Gastrocnemius medialis (tissue), 4 donors: Measurements from ENCODE around the gene ROBO2. TPM values are rescaled to one million over a fixed set of nuclear protein-coding genes. Genes with fewer than 3 reads are reported as not detected.

Experiments
- ATAC-seq, 2 donors: fragments of 150-250 bp; one replicate each; pipeline ENCODE4 v1.9.1; 2016
- DNase-seq, 2 donors: peaks; one replicate each; pipeline ENCODE4 v3.0.0-alpha.2; 2019
- H3K27ac ChIP-seq, 4 donors: fragments of 200-600 bp; sonication (generic); 1 replicate in 1 of 4; 2 replicates in 3 of 4; pipeline ENCODE4 v1.5.1; 2016 to 2018; ENCODE audit warnings: mild to moderate bottlenecking in 2 of 4, moderate library complexity in 1 of 4
- H3K27me3 ChIP-seq, 3 donors: fragments of 200-600 bp; sonication (generic) in 2 of 3; 1 replicate in 1 of 3; 2 replicates in 2 of 3; pipeline versions ENCODE4 v1.5.1 to v1.6.0; 2016 to 2019; ENCODE audit warnings: mild to moderate bottlenecking in 1 of 3, moderate library complexity in 1 of 3
- H3K36me3 ChIP-seq, 2 donors: fragments of 200-600 bp; sonication (generic) in 1 of 2; one replicate each; pipeline ENCODE4 v1.5.1; 2017 to 2018
- H3K4me1 ChIP-seq, 2 donors: fragments of 200-600 bp; sonication (generic) in 1 of 2; one replicate each; pipeline ENCODE4 v1.5.1; 2016 to 2017; ENCODE audit warnings: mild to moderate bottlenecking in 2 of 2
- H3K4me3 ChIP-seq, 4 donors: fragments of 200-600 bp; sonication (generic) in 3 of 4; 1 replicate in 1 of 4; 2 replicates in 3 of 4; pipeline ENCODE4 v1.5.1; 2016 to 2019; ENCODE audit warnings: mild to moderate bottlenecking in 2 of 4
- H3K9me3 ChIP-seq, 3 donors: fragments of 200-600 bp; sonication (generic) in 2 of 3; 1 replicate in 1 of 3; 2 replicates in 2 of 3; pipeline ENCODE4 v1.5.1; 2016 to 2019
- POLR2A ChIP-seq, 2 donors: fragments of 450-650 bp; IDR thresholded peaks; one replicate each; pipeline ENCODE4 v1.6.1; 2017; ENCODE audit warnings: antibody characterized with exemption in 2 of 2, mild to moderate bottlenecking in 2 of 2, moderate library complexity in 2 of 2
- in situ Hi-C, 4 donors: fragments of 200-750 bp; cut with MboI; loops; one replicate each; pipeline versions ENCODE4 v1.15.0 to v1.8.0; 2017; ENCODE audit warnings: low sequenced_read_pairs in 4 of 4
- intact Hi-C: fragments of 100-400 bp; cut with DNase I; formaldehyde crosslinking; loops from one replicate; pipeline ENCODE4 v1.15.1; 2023; ENCODE audit warnings: low total_unique reads
- total RNA-seq, 4 donors: library from RNA; depleted of rRNA; stranded (reverse); fragments of >200 nt; gene quantifications; one replicate each; pipeline versions ENCODE4 v1.1.0 to v1.2.3, GENCODE V29; 2016
- TF ChIP-seq, protein P1 (sequence below), 5 experiments: fragments of 450-650 bp in 3 of 5; fragments of 200-600 bp in 2 of 5; sonication (generic) in 2 of 5; IDR thresholded peaks in 4 of 5; conservative IDR thresholded peaks in 1 of 5; 1 replicate in 4 of 5; 2 replicates in 1 of 5; pipeline ENCODE4 v1.5.1; 2016 to 2019; ENCODE audit warnings: antibody characterized with exemption in 5 of 5, mild to moderate bottlenecking in 3 of 5, moderate library complexity in 3 of 5

ROBO2 gene
- total RNA-seq, 4 donors from 2014 or later = 0.07 TPM; not detected in 3

DNA sequence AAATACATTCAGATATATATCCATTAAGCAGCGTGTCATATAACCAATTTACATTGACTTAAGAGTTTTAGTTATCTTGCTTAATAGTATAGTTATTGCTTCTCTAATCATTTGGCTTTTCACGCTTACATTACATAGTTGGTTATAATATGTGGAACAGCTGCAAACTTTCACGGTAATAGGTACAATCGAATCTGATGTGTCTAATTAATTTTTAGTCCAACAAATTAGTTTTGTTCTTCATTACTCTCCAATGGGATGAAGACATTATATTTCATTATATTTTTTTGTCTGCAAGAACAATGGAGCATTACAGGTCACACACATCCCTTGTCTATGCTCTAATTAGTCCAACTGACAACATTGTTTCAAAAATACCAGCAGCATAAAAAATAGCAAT is 546.3 kb downstream of the ROBO2 start:
- intact Hi-C loops = no loop called here
- DNase-seq (no peak), ATAC-seq (no peak)
- no peak for TF ChIP-seq POLR2A (IDR thresholded peaks at IDR 0.05)
- TF ChIP-seq, protein P1, sequence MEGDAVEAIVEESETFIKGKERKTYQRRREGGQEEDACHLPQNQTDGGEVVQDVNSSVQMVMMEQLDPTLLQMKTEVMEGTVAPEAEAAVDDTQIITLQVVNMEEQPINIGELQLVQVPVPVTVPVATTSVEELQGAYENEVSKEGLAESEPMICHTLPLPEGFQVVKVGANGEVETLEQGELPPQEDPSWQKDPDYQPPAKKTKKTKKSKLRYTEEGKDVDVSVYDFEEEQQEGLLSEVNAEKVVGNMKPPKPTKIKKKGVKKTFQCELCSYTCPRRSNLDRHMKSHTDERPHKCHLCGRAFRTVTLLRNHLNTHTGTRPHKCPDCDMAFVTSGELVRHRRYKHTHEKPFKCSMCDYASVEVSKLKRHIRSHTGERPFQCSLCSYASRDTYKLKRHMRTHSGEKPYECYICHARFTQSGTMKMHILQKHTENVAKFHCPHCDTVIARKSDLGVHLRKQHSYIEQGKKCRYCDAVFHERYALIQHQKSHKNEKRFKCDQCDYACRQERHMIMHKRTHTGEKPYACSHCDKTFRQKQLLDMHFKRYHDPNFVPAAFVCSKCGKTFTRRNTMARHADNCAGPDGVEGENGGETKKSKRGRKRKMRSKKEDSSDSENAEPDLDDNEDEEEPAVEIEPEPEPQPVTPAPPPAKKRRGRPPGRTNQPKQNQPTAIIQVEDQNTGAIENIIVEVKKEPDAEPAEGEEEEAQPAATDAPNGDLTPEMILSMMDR (IDR thresholded peaks at IDR 0.05 in 4 of 5, conservative IDR thresholded peaks at IDR 0.05 in 1 of 5) = no peak
- in situ Hi-C loops = no loop called here
- no peaks in the 10 kb centered on the region for H3K9me3 ChIP-seq
- no peaks in the 10 kb centered on the region for H3K4me1 ChIP-seq
- H3K4me3 ChIP-seq = no peak overlapping the region
- no peak overlapping the region for H3K27ac ChIP-seq
- H3K27me3 ChIP-seq = no peaks in the 10 kb centered on the region
- no peaks in the 10 kb centered on the region for H3K36me3 ChIP-seq

DNA sequence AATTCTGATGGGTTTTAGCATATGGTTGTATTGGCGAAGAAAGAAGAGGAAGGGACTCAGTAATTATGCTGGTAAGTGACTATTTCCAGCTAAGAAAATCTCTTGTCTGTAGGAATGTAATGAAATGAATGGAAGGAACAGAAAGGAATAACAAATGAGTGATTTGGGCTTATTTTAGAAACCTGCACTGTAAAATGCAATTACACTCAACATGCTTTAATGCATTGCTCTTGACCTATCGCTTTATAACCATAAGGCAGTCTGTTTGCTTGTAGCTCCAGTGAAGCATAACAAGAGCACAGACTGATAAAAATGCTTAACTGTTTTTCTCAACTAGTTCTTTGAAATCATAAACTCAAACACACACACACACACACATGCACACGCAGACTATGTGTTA is 549.0 kb downstream of the ROBO2 start:
- H3K4me1 ChIP-seq = no peaks in the 10 kb centered on the region
- H3K36me3 ChIP-seq = no peaks in the 10 kb centered on the region
- intact Hi-C loops (no loop called here), in situ Hi-C loops (no loop called here)
- H3K27ac ChIP-seq = no peak overlapping the region
- ATAC-seq (no peak), DNase-seq (no peak)
- H3K9me3 ChIP-seq = no peaks in the 10 kb centered on the region
- TF ChIP-seq, protein P1 (IDR thresholded peaks at IDR 0.05 in 4 of 5, conservative IDR thresholded peaks at IDR 0.05 in 1 of 5) = no peak
- TF ChIP-seq POLR2A (IDR thresholded peaks at IDR 0.05) = no peak
- H3K27me3 ChIP-seq = no peaks in the 10 kb centered on the region
- no peak overlapping the region for H3K4me3 ChIP-seq

DNA sequence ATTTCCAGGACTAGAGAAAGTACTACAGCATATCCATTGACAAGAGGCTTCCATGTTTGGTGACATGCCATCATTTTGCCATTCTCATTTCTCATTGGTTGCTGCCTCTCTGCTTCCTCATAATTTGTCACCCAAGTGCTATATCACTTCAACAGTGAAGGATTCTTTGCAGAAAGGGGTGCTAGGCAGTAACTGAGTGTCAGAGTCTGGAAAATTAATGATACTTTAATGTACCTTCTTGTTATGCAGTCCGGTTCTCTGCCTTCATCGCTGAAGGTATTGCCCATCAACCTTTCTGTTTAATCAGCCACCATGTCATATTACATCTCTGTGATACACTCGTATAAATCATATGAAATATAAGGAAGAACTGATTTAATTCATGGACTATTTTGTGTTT is 550.3 kb downstream of the ROBO2 start:
- intact Hi-C loops = no loop called here
- no peak for DNase-seq

DNA sequence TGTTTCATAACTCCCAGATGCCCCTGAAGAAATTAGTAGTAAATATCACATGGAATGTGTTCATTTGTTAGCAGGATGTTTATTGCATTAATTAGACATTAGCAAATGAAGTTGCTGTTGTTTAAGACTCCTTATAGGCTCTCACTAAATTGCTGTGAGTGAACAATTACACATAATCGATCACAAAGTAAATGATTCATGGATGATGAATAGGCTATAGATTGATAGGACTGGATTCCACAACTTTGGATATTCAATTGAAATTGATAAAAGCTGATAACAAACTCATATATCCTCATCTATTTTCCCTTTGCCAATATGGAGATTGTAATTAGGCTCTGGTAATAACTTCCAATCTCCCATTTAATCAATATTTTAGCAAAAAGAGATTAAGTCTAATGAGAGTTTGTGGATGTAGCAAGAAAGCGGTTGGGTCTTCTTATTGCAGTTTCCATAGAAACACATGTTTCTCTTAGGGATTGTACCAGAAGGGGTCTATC is 555.5 kb downstream of the ROBO2 start:
- in situ Hi-C loops = no loop called here
- Histone ChIP-seq H3K36me3 (no peaks in the 10 kb centered on the region), H3K4me1 (no peaks in the 10 kb centered on the region), H3K9me3 (no peaks in the 10 kb centered on the region), H3K27ac (no peak overlapping the region), H3K27me3 (no peaks in the 10 kb centered on the region), H3K4me3 (no peak overlapping the region)
- ATAC-seq = no peak
- intact Hi-C loops = no loop called here
- no peak for TF ChIP-seq POLR2A (IDR thresholded peaks at IDR 0.05)
- TF ChIP-seq, protein P1 (IDR thresholded peaks at IDR 0.05 in 4 of 5, conservative IDR thresholded peaks at IDR 0.05 in 1 of 5) = no peak
- DNase-seq = no peak

More for the DNA sequence above, 550.3 kb downstream of the ROBO2 start:
- no peak overlapping the region for H3K4me3 ChIP-seq
- no peak for ATAC-seq
- H3K4me1 ChIP-seq = no peaks in the 10 kb centered on the region
- no peaks in the 10 kb centered on the region for H3K27me3 ChIP-seq
- no peaks in the 10 kb centered on the region for H3K36me3 ChIP-seq
- H3K27ac ChIP-seq = no peak overlapping the region
- no peaks in the 10 kb centered on the region for H3K9me3 ChIP-seq
- in situ Hi-C loops = no loop called here
- TF ChIP-seq POLR2A (IDR thresholded peaks at IDR 0.05) = no peak
- TF ChIP-seq, protein P1 (IDR thresholded peaks at IDR 0.05 in 4 of 5, conservative IDR thresholded peaks at IDR 0.05 in 1 of 5) = no peak

DNA sequence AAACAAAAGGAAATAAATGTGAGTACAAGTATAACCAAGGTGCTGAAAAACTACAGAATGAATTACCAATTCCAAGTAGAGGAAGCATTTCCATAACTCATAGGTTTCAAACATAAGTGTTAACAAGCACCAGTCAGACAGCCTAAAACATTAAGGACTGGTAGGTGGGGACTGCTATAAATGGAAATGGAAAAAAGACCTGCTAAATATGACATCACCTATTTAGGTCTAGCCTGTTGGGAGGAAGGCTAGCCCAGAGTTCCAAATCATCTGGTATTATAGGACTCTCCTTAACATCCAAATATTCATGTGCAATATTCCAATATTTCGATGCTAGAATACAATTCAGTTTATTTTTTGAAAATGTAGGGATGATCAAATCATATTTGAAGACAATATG is 560.0 kb downstream of the ROBO2 start:
- Histone ChIP-seq H3K9me3 (no peaks in the 10 kb centered on the region), H3K36me3 (no peaks in the 10 kb centered on the region), H3K27ac (no peak overlapping the region), H3K27me3 (no peaks in the 10 kb centered on the region), H3K4me1 (no peaks in the 10 kb centered on the region), H3K4me3 (no peak overlapping the region)
- no peak for DNase-seq
- TF ChIP-seq, protein P1 (IDR thresholded peaks at IDR 0.05 in 4 of 5, conservative IDR thresholded peaks at IDR 0.05 in 1 of 5) = no peak
- no peak for TF ChIP-seq POLR2A (IDR thresholded peaks at IDR 0.05)
- intact Hi-C loops = no loop called here
- ATAC-seq = no peak
- in situ Hi-C loops = no loop called here
